GM19395 (cell line): ENCODE measurements around the gene IFI16.
"Not testable (repeated sequence)": the region's sequence is repeated elsewhere in the genome, so short reads cannot be mapped to it uniquely, and the experiment has no call there.

Experiments used
- ATAC-seq: cut with Tn5 transposase; IDR thresholded peaks from one replicate; pipeline ENCODE4 v1.9.1; 2021; ENCODE audit warnings: mild to moderate bottlenecking, moderate library complexity; ENCODE audit not compliant: unreplicated experiment

The IFI16 gene

DNA sequence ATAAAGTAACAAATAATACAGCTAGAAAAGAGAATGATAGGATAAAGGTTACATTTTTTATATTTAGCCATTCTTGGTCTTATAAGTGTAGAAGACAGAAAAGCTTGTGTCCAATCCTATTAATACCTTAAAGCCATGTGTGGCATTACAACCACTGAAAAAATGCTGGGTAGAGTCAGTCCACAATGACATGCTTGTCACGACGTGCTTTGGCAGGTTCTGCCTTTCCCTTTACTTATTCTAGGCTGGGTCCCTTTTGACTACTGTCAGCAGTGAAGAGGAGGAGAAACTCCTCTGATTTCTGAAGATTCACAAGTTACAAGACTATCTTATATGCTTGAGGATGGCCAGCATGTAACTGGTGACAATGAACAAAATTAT lies 81.5 kb downstream of the IFI16 start:
- ATAC-seq, result no peak

DNA sequence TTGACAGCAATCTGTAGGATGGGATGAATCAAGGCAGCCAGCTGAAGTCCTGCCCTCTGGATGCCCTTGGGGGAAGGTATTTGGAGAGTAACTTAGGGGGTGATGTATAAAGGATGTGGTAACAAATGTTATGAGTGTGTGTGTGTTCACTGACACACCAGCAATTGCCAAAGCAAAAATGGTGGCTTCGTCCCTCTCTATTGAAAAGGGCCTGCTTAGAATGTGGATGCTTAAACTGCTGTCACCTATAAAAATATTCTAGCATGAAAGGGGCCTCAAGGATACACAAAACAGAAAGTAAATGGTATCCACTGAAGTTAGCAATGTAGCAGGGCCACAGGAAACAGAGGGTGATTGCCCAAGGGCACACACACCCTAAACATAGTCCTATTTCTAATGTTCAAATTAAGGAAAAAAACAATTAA lies 81.9 kb downstream of the IFI16 start:
- ATAC-seq, result no peak

DNA sequence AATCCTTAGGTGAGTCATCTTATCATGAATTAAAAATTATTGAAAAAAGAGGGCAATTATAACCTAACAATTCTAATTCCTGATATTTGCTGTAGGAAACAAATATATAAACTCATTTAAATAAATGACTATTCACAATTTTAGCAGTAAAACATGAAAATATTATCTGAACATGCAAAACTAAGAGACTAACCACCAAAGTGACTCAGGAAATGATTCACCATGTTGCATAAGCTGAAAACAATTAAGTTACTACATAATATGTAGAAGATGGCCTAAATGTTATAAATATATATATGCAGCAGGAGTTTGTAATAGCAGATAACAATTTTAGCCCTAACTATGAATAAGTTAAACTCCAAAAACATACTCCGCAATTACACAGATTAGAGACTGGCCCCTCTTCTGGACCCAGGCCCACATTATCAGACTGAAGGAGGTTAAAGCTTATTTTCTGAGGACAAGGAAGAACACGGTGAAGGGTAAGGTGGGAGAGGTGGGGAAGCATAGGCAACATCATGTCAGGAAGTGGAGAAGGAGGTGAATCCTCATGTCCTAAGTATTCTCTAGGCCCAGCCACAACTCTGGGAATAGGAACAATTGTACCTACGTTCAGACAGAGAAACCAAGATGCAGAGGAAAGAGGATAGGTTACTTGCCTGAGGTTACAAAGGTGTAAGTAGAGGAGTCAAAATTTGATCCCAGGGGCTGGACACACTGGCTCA lies 82.5 kb downstream of the IFI16 start:
- ATAC-seq, result no peak

DNA sequence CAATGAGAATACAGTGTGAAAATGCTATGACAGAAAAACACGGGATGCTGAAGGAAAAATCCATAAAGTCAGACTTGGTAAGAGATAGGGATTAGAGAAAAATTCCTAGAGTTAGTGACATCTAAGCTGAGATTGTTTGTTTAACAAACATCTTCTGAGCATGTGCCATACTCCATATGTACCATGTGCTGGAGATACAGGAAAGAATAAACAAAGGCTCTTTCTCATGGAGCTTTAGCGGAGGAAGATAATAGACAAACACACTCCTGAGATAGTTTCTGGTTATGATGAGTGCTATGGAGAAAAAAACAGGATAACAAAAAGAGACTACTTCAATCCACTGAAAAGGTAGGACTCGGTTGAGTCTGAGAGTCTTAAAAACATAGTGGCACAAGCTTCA lies 88.9 kb downstream of the IFI16 start:
- no peak for ATAC-seq

DNA sequence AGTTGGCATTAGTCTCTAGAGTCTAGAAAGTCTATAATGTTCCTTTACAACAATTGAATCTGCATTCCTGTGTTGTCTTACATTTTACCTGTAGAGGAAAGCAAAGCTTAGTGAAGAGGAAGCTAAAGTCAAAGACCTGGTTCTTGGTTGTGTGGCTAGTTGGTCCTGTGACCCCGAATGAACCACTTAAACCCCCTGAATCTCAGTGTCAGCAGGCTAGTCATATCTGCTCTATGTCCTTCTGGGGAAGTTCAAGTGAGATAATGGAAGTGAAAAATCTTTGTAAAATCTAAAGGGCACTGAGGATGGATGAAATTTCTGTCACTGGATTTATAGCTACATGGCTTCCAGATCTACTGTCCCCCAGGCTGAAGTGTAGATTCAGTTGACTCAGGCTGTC lies 90.9 kb downstream of the IFI16 start:
- no peak for ATAC-seq

DNA sequence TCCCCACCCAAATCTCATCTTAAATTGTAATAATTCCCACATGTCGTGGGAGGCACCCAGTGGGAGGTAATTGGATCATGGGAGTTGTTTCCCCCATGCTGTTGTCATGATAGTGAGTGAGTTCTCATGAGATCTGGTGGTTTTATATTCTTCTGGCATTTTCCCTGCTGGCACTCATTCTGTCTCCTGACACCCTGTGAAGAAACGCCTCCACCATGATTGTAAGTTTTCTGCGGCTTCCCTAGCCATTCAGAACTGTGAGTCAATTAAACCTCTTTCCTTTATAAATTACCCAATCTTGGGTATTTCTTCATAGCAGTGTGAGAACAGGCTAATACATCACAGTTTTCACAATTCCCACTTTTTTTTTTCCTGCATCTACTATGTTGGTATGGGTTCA lies 93.3 kb downstream of the IFI16 start:
- not testable (repeated sequence) for ATAC-seq
